H9 (cell line): ENCODE results near the gene NECAB3. TPM values are rescaled to one million over a fixed set of nuclear protein-coding genes. Genes with fewer than 3 reads are reported as not detected.
A peak's percentile ranks its signal among the peaks of the same experiment; 100 is the strongest.

Experiments
- DNase-seq: peaks from one replicate; pipeline ENCODE4 v3.0.0-alpha.2; 2017
- H2AFZ ChIP-seq: one replicate; pipeline ENCODE4 v1.6.1; 2013; ENCODE audit warnings: mild to moderate bottlenecking, low read length, control low read depth, moderate library complexity
- H2AK5ac ChIP-seq: 2 replicates; pipeline ENCODE4 v1.6.1; 2013; ENCODE audit warnings: low read length, control low read depth, mixed read lengths; ENCODE audit not compliant: insufficient read length
- H2BK120ac ChIP-seq: one replicate; pipeline ENCODE4 v1.6.1; 2013; ENCODE audit warnings: low read depth, mild to moderate bottlenecking, low read length, control low read depth, inconsistent platforms; ENCODE audit not compliant: poor library complexity, severe bottlenecking
- H2BK12ac ChIP-seq: 2 replicates; pipeline ENCODE4 v1.6.1; 2013; ENCODE audit warnings: low read length, control low read depth, mixed read lengths, low read depth; ENCODE audit not compliant: insufficient read length
- H2BK15ac ChIP-seq: 2 replicates; pipeline ENCODE4 v1.6.1; 2013; ENCODE audit warnings: low read depth, low read length, control low read depth
- H2BK20ac ChIP-seq: one replicate; pipeline ENCODE4 v1.6.1; 2013; ENCODE audit warnings: low read depth, mild to moderate bottlenecking, low read length, control low read depth, inconsistent platforms; ENCODE audit not compliant: poor library complexity, severe bottlenecking
- H2BK5ac ChIP-seq: 2 replicates; pipeline ENCODE4 v1.6.1; 2013; ENCODE audit warnings: low read length, control low read depth, mixed read lengths; ENCODE audit not compliant: insufficient read length
- H3K14ac ChIP-seq: 2 replicates; pipeline ENCODE4 v1.6.1; 2013; ENCODE audit warnings: low read length, control low read depth; ENCODE audit not compliant: insufficient read depth
- H3K18ac ChIP-seq: 2 replicates; pipeline ENCODE4 v1.6.1; 2013; ENCODE audit warnings: low read depth, mild to moderate bottlenecking, mixed read lengths, low read length, control low read depth; ENCODE audit not compliant: insufficient read length
- H3K23ac ChIP-seq: 2 replicates; pipeline ENCODE4 v1.6.1; 2013; ENCODE audit warnings: low read length, control low read depth, mixed read lengths, low read depth; ENCODE audit not compliant: insufficient read length
- H3K23me2 ChIP-seq: 2 replicates; pipeline ENCODE4 v1.6.1; 2013; ENCODE audit warnings: low read depth, mild to moderate bottlenecking, mixed read lengths, low read length, control low read depth; ENCODE audit not compliant: insufficient read length, poor library complexity, severe bottlenecking
- H3K27ac ChIP-seq: 2 replicates; pipeline ENCODE4 v1.5.1; 2013; ENCODE audit warnings: low read length, control low read depth, mixed read lengths, low read depth; ENCODE audit not compliant: insufficient read length
- H3K27me3 ChIP-seq: 2 replicates; pipeline ENCODE4 v1.6.1; 2013; ENCODE audit warnings: low read length, control low read depth, inconsistent platforms; ENCODE audit not compliant: insufficient read depth
- H3K4ac ChIP-seq: 2 replicates; pipeline ENCODE4 v1.6.1; 2013; ENCODE audit warnings: low read depth, mild to moderate bottlenecking, control low read depth, inconsistent platforms, low read length, moderate library complexity
- H3K4me1 ChIP-seq: 2 replicates; pipeline ENCODE4 v1.6.1; 2013; ENCODE audit warnings: low read length, control low read depth, inconsistent platforms; ENCODE audit not compliant: insufficient read depth
- H3K4me2 ChIP-seq: 2 replicates; pipeline ENCODE4 v1.6.1; 2013; ENCODE audit warnings: low read length, control low read depth, mixed read lengths; ENCODE audit not compliant: insufficient read length, insufficient read depth
- H3K56ac ChIP-seq: 2 replicates; pipeline ENCODE4 v1.6.1; 2013; ENCODE audit warnings: low read depth, mild to moderate bottlenecking, mixed read lengths, low read length, control low read depth; ENCODE audit not compliant: insufficient read length
- H3K79me1 ChIP-seq: 2 replicates; pipeline ENCODE4 v1.6.1; 2013; ENCODE audit warnings: low read depth, mild to moderate bottlenecking, moderate library complexity, low read length, control low read depth, inconsistent platforms; ENCODE audit not compliant: insufficient read depth, poor library complexity, severe bottlenecking
- H3K79me2 ChIP-seq: 2 replicates; pipeline ENCODE4 v1.6.1; 2013; ENCODE audit warnings: low read length, control low read depth, inconsistent platforms; ENCODE audit not compliant: insufficient read depth
- H3K9ac ChIP-seq: 2 replicates; pipeline ENCODE4 v1.6.1; 2013; ENCODE audit warnings: low read length, control low read depth, mixed read lengths; ENCODE audit not compliant: insufficient read length; ENCODE audit errors: extremely low read depth
- H3K9me3 ChIP-seq: one replicate; pipeline ENCODE4 v1.6.1; 2013; ENCODE audit warnings: low read depth, low read length, inconsistent platforms; ENCODE audit not compliant: control insufficient read depth
- H3T11ph ChIP-seq: one replicate; pipeline ENCODE4 v1.6.1; 2013; ENCODE audit warnings: mild to moderate bottlenecking, low read length, control low read depth, inconsistent platforms
- H4K20me1 ChIP-seq: one replicate; pipeline ENCODE4 v1.6.1; 2013; ENCODE audit not compliant: control insufficient read depth, insufficient read length, insufficient read depth
- H4K5ac ChIP-seq: 2 replicates; pipeline ENCODE4 v1.6.1; 2013; ENCODE audit warnings: low read depth, mild to moderate bottlenecking, mixed read lengths, low read length, control low read depth; ENCODE audit not compliant: insufficient read length
- H4K8ac ChIP-seq: replicated peaks from 2 replicates; pipeline ENCODE4 v1.6.1; 2013; ENCODE audit warnings: low read length, control low read depth, mixed read lengths, low read depth; ENCODE audit not compliant: insufficient read length
- H4K91ac ChIP-seq: 2 replicates; pipeline ENCODE4 v1.6.1; 2013; ENCODE audit warnings: low read depth, mild to moderate bottlenecking, moderate library complexity, mixed read lengths, low read length, control low read depth; ENCODE audit not compliant: insufficient read length
- H3K27ac Mint-ChIP-seq, 3 experiments: 2 replicates in 2 of 3; 3 replicates in 1 of 3; pipeline ENCODE4 v1.8.0; 2020 to 2021; ENCODE audit warnings: mixed read lengths in 3 of 3, mild to moderate bottlenecking in 1 of 3, moderate library complexity in 1 of 3
- H3K27me3 Mint-ChIP-seq: 2 replicates; pipeline ENCODE4 v1.8.0; 2021; ENCODE audit warnings: low read depth, mild to moderate bottlenecking, moderate library complexity, mixed read lengths
- H3K36me3 Mint-ChIP-seq, 3 experiments: 2 replicates in 2 of 3; 3 replicates in 1 of 3; pipeline ENCODE4 v1.8.0; 2020 to 2021; ENCODE audit warnings: low read depth in 3 of 3, mixed read lengths in 3 of 3; ENCODE audit not compliant: insufficient read depth in 1 of 3
- H3K4me1 Mint-ChIP-seq, 2 experiments: 2 replicates each; pipeline ENCODE4 v1.8.0; 2020; ENCODE audit warnings: mixed read lengths in 2 of 2
- H3K4me3 Mint-ChIP-seq, 2 experiments: 2 replicates in 1 of 2; 3 replicates in 1 of 2; pipeline ENCODE4 v1.8.0; 2020 to 2021; ENCODE audit warnings: mild to moderate bottlenecking in 2 of 2, mixed read lengths in 2 of 2, moderate library complexity in 1 of 2
- H3K9me3 Mint-ChIP-seq, 2 experiments: 2 replicates in 1 of 2; 3 replicates in 1 of 2; pipeline ENCODE4 v1.8.0; 2020; ENCODE audit warnings: mild to moderate bottlenecking in 2 of 2, mixed read lengths in 2 of 2, moderate library complexity in 1 of 2
- WGBS: extraction: QIAGEN DNeasy Blood & Tissue Kit; methylation state at CpG from one replicate; pipeline ENCODE4 v1.1.7; 2013; ENCODE audit warnings: missing lambda C conversion rate, low lambda C conversion rate, mixed read lengths; ENCODE audit not compliant: insufficient read length; ENCODE audit errors: extremely low coverage; 5-methylcytosine and 5-hydroxymethylcytosine counted together
- total RNA-seq: library from RNA; stranded (reverse); gene quantifications from 2 replicates; pipeline ENCODE4 v1.2.1, GENCODE V29; 2021
- TF ChIP-seq, protein P1 (sequence below): fragments of 200-600 bp; sonication (generic); conservative IDR thresholded peaks from 3 replicates; pipeline ENCODE4 v1.8.0; 2021; ENCODE audit warnings: antibody characterized with exemption, mild to moderate bottlenecking

Gene NECAB3
- total RNA-seq, 1 experiment from 2014 or later: 57.7 TPM

- Histone ChIP-seq H2BK5ac (no peak overlapping the region), H3K18ac (peak overlapping the region; percentile 5), H2BK120ac (no peak overlapping the region), H4K5ac (no peak overlapping the region), H3K56ac (no peak overlapping the region), H4K91ac (no peak overlapping the region), H2BK12ac (no peak overlapping the region), H2BK15ac (no peak overlapping the region), H3K9ac (no peak overlapping the region), H3K9me3 (no peaks in the 10 kb centered on the region), H3K27ac (no peak overlapping the region), H2AK5ac (no peak overlapping the region), H3K4me1 (no peaks in the 10 kb centered on the region; the same call in 1 of the 2 replicates), H3K79me2 (no peaks in the 10 kb centered on the region), H3K4ac (no peak overlapping the region), H3K79me1 (no peaks in the 10 kb centered on the region), H2BK20ac (no peak overlapping the region), H3K23me2 (no peaks in the 10 kb centered on the region), H3K14ac (no peak overlapping the region), H3K4me2 (no peak overlapping the region), H2AFZ (no peak overlapping the region), H3K27me3 (no peaks in the 10 kb centered on the region), H4K20me1 (no peaks in the 10 kb centered on the region), H4K8ac (no peak overlapping the region), H3K23ac (no peak overlapping the region), H3T11ph (no peak overlapping the region)
- Mint-ChIP-seq H3K9me3 (no peaks in the 10 kb centered on the region; a peak in 1 of 5 replicates), H3K27me3 (no peaks in the 10 kb centered on the region), H3K36me3 (peaks cover 0 to 4% (median 0%) of the 10 kb centered on the region in 3 experiments; a peak in 1 of 7 replicates), H3K27ac (peak overlapping the region in 2 of 3 experiments; percentile 21 to 69; a peak in 4 of 7 replicates), H3K4me3 (no peak overlapping the region), H3K4me1 (peaks cover 13 to 25% of the 10 kb centered on the region in 2 experiments)
- no peak for DNase-seq
- no CpG with 5 or more reads among the region's 14 CpGs for WGBS
- TF ChIP-seq, protein P1, sequence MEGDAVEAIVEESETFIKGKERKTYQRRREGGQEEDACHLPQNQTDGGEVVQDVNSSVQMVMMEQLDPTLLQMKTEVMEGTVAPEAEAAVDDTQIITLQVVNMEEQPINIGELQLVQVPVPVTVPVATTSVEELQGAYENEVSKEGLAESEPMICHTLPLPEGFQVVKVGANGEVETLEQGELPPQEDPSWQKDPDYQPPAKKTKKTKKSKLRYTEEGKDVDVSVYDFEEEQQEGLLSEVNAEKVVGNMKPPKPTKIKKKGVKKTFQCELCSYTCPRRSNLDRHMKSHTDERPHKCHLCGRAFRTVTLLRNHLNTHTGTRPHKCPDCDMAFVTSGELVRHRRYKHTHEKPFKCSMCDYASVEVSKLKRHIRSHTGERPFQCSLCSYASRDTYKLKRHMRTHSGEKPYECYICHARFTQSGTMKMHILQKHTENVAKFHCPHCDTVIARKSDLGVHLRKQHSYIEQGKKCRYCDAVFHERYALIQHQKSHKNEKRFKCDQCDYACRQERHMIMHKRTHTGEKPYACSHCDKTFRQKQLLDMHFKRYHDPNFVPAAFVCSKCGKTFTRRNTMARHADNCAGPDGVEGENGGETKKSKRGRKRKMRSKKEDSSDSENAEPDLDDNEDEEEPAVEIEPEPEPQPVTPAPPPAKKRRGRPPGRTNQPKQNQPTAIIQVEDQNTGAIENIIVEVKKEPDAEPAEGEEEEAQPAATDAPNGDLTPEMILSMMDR: no peak
Measured at GRCh38 chr20:33710681-33711445, 36.6 kb upstream of the NECAB3 start.
